Stimulated activated CD8-positive, alpha-beta memory T cell treated with anti-CD3 and anti-CD28 coated beads, Interleukin-12 subunit alpha, Interleukin-12 subunit beta, amount 100 ng/mL, for 24 hours (primary cell): ENCODE measurements around the gene ABHD17C.
"Not testable (repeated sequence)": the region's sequence is repeated elsewhere in the genome, so short reads cannot be mapped to it uniquely, and the experiment has no call there.

Experiments used
- DNase-seq: peaks from one replicate; pipeline ENCODE4 v3.0.0-alpha.2; 2020; ENCODE audit errors: extremely low read depth

ABHD17C gene

GRCh38 chr15:80695099-80695910, at the start of gene ABHD17C:
TSS of gene ABHD17C (plus strand) at chr15:80695310. CDS start at chr15:80695430, 120 bp downstream.
- DNase-seq = no peak

DNA sequence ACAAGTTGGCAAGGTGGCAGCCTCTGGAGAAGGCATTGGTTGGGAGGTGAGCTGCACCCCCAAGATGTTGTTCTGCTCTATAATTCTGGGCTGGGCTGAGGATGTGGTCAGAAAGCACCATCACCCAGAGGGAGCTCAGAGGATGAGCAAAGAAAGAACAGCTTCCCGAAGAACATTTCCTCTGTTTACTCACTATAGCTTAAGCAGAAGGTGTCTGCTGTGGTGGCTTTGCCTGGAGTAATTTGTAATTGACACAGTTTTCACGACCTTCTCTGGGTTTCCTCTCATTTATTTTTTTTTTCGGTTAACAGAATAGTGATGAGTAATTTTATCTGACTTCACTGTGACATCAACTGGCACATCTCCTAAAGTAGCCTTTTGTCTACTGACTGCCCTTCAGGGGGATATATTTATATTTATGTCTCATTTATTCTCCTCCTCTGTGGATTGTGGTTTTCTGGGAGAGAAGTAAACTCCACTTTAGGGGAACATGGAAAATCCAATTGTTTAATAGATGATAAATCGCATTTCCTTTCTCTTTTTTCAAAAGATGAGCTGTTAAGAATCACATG, 49.5 kb upstream of the ABHD17C start:
- DNase-seq = no peak

- not testable (repeated sequence) for DNase-seq
Observed at GRCh38 chr15:80647424-80647823, 47.7 kb upstream of the ABHD17C start.

- DNase-seq = no peak
Observed at GRCh38 chr15:80654299-80654698, 40.8 kb upstream of the ABHD17C start.

DNA sequence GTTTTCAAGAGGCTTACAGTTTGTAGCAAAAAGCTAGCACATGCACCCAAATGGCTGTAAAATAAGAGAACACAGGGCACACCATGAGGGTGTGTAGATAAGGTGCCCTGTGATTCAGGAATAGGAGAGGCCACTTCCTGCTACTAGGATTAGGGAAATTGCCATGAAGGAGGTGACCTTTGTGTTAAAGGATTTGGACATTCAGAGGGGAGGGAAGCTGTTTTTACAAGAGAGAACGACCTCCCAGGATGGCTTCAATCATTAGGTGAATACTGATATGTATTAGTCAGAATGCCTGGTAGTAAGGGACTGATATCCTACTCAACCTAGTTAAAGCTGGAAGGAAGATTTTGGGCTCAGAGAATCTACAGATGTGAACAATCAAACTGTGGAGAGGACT, 35.7 kb upstream of the ABHD17C start:
- no peak for DNase-seq

GRCh38 chr15:80660119-80660518, 35.0 kb upstream of the ABHD17C start:
- DNase-seq = no peak

- DNase-seq = no peak
Observed at GRCh38 chr15:80662129-80662528, 33.0 kb upstream of the ABHD17C start.

DNA sequence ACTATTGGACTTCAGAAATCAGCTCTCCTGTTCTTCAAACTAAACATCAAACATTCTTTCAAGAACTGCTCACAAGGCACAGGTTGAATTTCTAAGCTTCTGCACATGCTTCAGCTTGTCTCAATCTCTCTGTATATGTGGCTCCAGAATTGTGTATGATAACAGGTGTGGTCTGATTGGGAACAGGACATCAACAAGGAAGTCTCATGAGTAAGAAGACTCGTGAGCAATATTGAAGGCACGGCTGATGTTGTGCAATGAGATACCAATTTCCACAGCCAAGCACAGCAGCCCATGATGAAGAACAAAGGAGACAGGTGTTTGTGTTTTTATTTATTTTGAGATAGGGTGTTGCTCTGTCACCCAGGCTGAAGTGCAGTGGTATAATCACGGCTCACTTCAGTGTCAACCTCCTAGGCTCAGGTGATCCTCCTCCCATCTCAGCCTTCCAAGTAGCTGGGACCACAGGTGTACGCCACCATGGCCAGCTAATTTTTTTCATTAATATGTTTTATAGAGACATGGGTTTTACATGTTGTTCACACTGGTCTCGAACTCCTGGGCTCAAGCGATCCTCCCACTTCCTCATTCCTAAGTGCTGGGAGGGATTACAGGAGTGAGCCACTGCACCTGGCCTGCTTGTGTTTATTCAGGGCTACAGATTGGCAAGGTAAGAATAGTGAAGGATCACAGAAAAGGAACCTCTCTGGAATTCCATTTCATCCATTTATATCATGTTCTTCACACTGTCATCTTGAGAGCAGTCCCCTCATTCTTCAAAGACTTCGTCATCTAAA, 32.2 kb upstream of the ABHD17C start:
- DNase-seq = no peak

DNA sequence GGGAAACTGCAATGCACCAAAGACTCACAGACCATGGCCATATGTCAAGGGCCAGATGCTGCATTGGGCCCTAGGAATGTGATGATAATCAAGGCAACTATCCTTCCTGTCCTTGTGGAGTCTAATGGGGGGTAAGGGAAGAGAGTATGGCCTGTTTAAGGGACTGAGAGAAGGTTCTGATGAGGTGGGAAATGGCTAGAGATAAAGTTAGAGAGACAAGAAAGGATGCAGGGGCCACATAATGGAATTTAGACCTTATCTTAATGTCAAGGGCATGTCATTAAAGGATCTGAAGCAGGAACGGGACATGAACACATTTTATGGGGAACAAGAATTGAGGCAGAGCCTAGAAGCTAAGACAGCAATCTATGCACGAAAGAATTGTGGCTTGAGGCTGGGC, 30.0 kb upstream of the ABHD17C start:
- no peak for DNase-seq

- no peak for DNase-seq
Observed at GRCh38 chr15:80667936-80668335, 27.2 kb upstream of the ABHD17C start.

DNA sequence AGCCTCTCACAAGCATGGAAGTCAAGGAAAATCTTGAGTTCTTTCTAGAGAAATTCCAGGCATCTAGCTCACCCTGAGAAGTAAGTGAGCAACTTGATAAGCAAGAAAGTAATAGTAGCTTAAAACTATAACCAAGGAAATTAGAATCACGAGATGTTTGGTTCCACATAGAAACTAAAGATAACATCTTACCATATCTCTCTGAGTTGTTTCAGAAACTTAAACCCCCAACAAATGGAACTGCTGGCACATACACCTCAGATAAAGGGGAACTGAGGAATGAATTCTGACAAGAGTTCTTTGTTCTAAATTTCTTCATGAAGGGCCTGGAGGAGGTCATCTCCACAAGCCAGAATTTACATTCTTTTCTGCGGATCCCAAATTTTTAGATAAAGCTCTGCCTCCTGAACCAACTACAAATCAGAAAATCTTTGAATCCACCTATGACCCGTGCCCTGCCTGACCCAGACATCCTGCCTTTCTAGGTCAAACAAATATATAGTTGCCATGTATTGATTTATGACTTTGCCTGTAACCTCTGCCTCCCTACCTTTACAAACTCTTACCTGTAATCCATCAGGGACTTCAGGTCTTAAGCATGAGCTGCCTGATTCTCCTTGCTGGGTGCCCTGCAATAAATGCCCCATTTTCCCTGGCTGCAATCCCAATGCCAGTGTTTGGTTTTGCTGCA, 26.4 kb upstream of the ABHD17C start:
- no peak for DNase-seq

DNA sequence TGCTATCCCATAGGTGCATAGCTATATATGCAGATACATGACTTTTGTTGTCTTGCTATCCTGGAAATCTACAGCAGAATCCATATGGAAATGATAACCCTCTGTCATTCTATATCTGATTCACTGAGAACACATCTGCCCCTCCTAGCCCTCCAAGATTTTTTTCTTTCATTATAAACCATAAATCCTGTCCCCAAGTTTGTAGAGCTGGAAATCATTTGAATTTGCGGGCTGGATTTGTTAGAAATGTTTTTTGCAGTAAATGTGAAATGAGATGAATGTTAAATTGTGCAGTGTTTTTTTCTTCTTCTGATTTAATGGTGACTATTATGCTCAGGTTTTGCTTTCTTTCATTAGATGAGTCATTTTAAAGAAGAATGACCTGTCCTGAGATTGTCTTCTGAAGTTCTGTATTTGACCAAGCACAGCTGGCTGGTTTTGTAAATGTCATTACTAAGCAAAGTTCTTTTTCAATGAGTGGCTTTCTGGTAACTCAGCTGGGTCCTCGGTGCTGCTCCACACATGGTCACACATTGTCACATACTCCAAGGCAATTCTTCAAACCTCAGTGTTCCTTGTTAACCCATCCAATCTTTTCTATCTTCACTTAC, 25.3 kb upstream of the ABHD17C start:
- no peak for DNase-seq

DNA sequence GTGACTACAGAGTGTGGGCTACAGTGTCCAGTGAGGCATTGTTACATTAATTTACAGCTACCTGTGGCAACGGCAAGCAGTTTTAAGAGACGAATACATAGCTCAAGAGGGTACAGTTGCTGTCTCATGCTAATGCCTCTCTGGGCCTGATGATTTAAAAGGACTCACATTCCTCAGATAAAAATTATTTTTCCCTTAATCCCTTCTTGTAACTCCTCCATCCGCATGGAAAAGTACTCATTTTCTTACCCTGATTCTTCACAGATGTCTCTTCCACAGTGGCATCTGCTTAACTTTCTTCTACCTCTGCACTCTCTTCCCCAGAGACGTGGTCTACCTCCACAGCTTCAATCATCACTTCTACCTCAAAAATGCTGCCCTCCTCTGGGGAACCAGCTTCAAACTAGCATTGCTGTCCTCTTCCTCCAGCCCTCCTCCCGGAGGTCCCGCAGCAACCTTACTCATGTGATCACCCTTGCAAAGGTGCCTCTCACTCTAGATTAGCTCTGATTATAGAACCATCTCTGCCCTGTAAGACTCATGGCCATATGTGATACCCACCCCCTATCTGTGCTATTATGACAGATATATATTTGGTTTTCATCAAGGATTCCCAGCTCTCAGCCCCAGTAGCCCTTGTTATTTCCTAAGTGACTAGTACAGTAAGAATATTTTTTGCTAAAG, 21.4 kb upstream of the ABHD17C start:
- no peak for DNase-seq

- DNase-seq = no peak
Observed at GRCh38 chr15:80674245-80674614, 20.9 kb upstream of the ABHD17C start.

- no peak for DNase-seq
Observed at GRCh38 chr15:80677041-80677440, 18.1 kb upstream of the ABHD17C start.

DNA sequence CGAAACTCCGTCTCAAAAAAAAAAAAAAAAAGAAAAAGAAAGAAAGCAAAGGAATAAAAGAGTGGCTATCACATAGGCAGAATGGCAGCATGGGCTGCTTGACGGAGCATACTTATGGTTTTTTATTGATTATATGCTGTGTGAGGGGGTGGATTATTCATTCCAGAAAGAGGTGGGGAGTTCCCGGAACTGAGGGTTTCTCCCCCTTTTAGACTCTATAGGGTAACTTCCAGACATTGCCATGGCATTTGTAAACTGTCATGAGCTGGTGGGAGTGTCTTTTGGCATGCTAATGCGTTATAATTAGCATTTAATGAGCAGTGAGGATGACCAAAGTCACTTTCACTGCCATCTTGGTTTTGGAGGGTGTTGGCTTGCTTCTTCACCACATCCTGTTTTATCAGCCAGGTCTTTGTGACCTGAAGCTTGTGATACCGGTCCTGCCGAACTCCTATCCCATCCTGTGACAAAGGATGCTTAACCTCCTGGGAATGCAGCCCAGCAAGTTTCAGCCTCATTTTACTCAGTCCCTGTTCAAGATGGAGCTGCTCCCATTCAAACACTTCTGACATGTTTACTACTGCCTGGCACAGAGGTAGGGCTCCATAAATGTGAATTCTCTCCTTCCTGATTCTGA, 15.8 kb upstream of the ABHD17C start:
- no peak for DNase-seq

GRCh38 chr15:80679804-80680175, 15.3 kb upstream of the ABHD17C start:
- DNase-seq = no peak

DNA sequence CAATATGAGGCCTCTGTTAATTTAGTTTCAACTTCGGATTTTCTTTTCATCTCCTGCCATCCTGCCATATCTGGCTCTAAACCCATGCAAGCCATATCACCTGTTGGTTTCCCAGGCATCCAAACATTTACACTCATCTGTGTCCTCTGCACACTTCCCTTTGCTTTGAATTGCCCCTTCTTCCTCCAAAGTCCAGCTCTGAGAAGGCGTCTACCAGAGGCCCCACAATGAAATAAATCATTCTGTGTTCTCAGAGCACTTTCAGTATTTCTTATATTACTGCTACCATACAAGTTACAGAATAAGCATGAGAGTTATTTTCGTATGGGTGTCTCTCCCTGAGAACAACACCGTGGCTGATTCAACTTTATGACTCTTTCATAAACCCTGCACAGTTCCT, 12.9 kb upstream of the ABHD17C start:
- no peak for DNase-seq

DNA sequence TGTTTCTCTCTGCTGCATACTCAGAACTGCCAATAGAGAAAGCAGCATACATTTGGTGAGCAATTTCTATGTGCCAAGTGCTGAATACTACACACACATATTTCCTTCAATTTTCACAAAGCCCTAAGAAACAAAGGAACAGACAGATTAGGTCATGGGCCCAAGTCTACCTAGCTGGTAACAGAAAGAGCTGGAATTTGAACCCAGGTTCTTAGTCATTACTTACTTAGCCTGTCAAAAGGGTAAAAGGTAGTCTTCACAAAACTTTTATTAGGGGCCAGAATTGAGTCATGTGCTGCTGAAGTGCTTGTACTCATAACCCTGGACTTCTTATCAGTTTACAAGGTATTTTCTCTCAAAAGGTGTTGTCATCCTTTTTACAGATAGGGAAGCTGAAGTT, 10.4 kb upstream of the ABHD17C start:
- DNase-seq = no peak

- DNase-seq = no peak
Observed at GRCh38 chr15:80685628-80686027, 9.5 kb upstream of the ABHD17C start.

- no peak for DNase-seq
Observed at GRCh38 chr15:80689294-80689693, 5.8 kb upstream of the ABHD17C start.
